SK-N-SH (cell line): ENCODE measurements around the gene PKM. TPM values are rescaled to one million over a fixed set of nuclear protein-coding genes. Genes with fewer than 3 reads are reported as not detected.

Source experiments
- CTCF ChIA-PET: fragments of 300-600, 350-600 bp; formaldehyde crosslinking; extraction: SDS; loops from one replicate; lab custom pipeline; 2021; lab: Yijun Ruan, JAX
- POLR2A ChIA-PET: fragments of 350-600 bp; sonication (Branson Sonifier 250); formaldehyde crosslinking; extraction: SDS; loops from one replicate; lab custom pipeline; 2020; ENCODE audit warnings: antibody characterized with exemption, inconsistent platforms; lab: Yijun Ruan, JAX
- DNase-seq: peaks from one replicate; pipeline ENCODE4 v3.0.0; 2012
- H2AFZ ChIP-seq: fragments of 200-600 bp; sonication (generic); 2 replicates; pipeline ENCODE4 v1.8.1; 2016; ENCODE audit warnings: antibody characterized with exemption, mild to moderate bottlenecking, low read depth
- H3F3A ChIP-seq: fragments of 200-600 bp; sonication (generic); replicated peaks from 2 replicates; pipeline ENCODE3; 2016; ENCODE audit warnings: antibody characterized with exemption, mild to moderate bottlenecking; ENCODE audit not compliant: insufficient read depth
- H3K27ac ChIP-seq, 2 experiments: fragments of 200-500 bp in 1 of 2; fragments of 200-600 bp in 1 of 2; sonication (Bioruptor generic) in 1 of 2; sonication (generic), shearing (Covaris generic) in 1 of 2; 2 replicates each; pipeline versions ENCODE4 v1.5.1 to v1.6.1; 2014 to 2016; ENCODE audit warnings: low read depth in 2 of 2, inconsistent platforms in 1 of 2, low read length in 1 of 2, mild to moderate bottlenecking in 1 of 2, mixed read lengths in 1 of 2
- H3K27me3 ChIP-seq: fragments of 200-600 bp; sonication (generic), shearing (Covaris generic); 2 replicates; pipeline ENCODE4 v1.6.1; 2016; ENCODE audit warnings: mixed run types; ENCODE audit not compliant: insufficient read depth
- H3K36me3 ChIP-seq, 2 experiments: fragments of 200-500 bp in 1 of 2; fragments of 200-600 bp in 1 of 2; sonication (Bioruptor generic) in 1 of 2; sonication (generic) in 1 of 2; replicated peaks in 1 of 2; 2 replicates each; pipeline versions ENCODE3 to v1.5.1; 2014 to 2016; ENCODE audit warnings: low read length in 1 of 2, mild to moderate bottlenecking in 1 of 2; ENCODE audit not compliant: insufficient read depth in 2 of 2, control insufficient read depth in 1 of 2
- H3K4me1 ChIP-seq, 2 experiments: fragments of 200-500 bp in 1 of 2; fragments of 200-600 bp in 1 of 2; sonication (Bioruptor generic) in 1 of 2; sonication (generic), shearing (Covaris generic) in 1 of 2; 2 replicates each; pipeline versions ENCODE4 v1.5.1 to v1.6.1; 2014 to 2016; ENCODE audit warnings: low read depth in 1 of 2, low read length in 1 of 2, mixed run types in 1 of 2; ENCODE audit not compliant: insufficient read depth in 2 of 2, control insufficient read depth in 1 of 2
- H3K4me2 ChIP-seq: fragments of 200-600 bp; sonication (generic), shearing (Covaris generic); 2 replicates; pipeline ENCODE4 v1.6.1; 2017; ENCODE audit warnings: mixed run types
- H3K4me3 ChIP-seq, 2 experiments: fragments of 200-500 bp in 1 of 2; fragments of 200-600 bp in 1 of 2; sonication (Bioruptor generic) in 1 of 2; sonication (generic), shearing (Covaris generic) in 1 of 2; 2 replicates each; pipeline versions ENCODE4 v1.5.1 to v1.8.1; 2014 to 2016; ENCODE audit warnings: low read depth in 2 of 2, inconsistent platforms in 1 of 2, low read length in 1 of 2, mild to moderate bottlenecking in 1 of 2, mixed read lengths in 1 of 2, moderate library complexity in 1 of 2
- H3K79me2 ChIP-seq: fragments of 200-600 bp; sonication (generic); 2 replicates; pipeline ENCODE4 v1.8.1; 2017; ENCODE audit warnings: mild to moderate bottlenecking; ENCODE audit not compliant: insufficient read depth
- H3K9ac ChIP-seq: fragments of 200-600 bp; sonication (generic); 2 replicates; pipeline ENCODE4 v1.6.1; 2017; ENCODE audit warnings: mixed run types
- H3K9me2 ChIP-seq: fragments of 200-600 bp; sonication (generic); 2 replicates; pipeline ENCODE4 v1.6.1; 2017; ENCODE audit warnings: mixed run types
- H3K9me3 ChIP-seq: fragments of 200-600 bp; sonication (generic); 2 replicates; pipeline ENCODE4 v1.6.1; 2017; ENCODE audit warnings: mixed run types, mild to moderate bottlenecking, moderate library complexity
- H4K20me1 ChIP-seq: fragments of 200-600 bp; sonication (generic); 2 replicates; pipeline ENCODE4 v1.6.1; 2017; ENCODE audit warnings: mild to moderate bottlenecking, mixed run types; ENCODE audit not compliant: insufficient read depth
- CHD2 ChIP-seq: fragments of 150-350 bp; IDR thresholded peaks from 2 replicates; pipeline ENCODE4 v1.6.1; 2018; ENCODE audit warnings: low read length; ENCODE audit not compliant: partially characterized antibody
- EP300 ChIP-seq, 2 experiments: IDR thresholded peaks; 2 replicates each; pipeline versions ENCODE4 v1.4.0 to v1.6.1; 2012; ENCODE audit warnings: borderline replicate concordance in 1 of 2, low read depth in 1 of 2, low read length in 1 of 2
- EZH2phosphoT487 ChIP-seq: fragments of 200-600 bp; sonication (generic); IDR thresholded peaks from 2 replicates; pipeline ENCODE4 v1.6.1; 2017; ENCODE audit warnings: low read depth, mixed run types, mild to moderate bottlenecking, antibody characterized with exemption, moderate library complexity, borderline replicate concordance
- FOXJ3 ChIP-seq: sonication (generic); formaldehyde crosslinking; IDR thresholded peaks from 2 replicates; pipeline ENCODE4 v1.5.1; 2020; ENCODE audit warnings: mild to moderate bottlenecking, missing genetic modification reagents
- GABPA ChIP-seq: IDR thresholded peaks from 2 replicates; pipeline ENCODE4 v1.4.0; 2012; ENCODE audit warnings: low read depth, mild to moderate bottlenecking
- NFIC ChIP-seq: IDR thresholded peaks from 2 replicates; pipeline ENCODE4 v1.4.0; 2012; ENCODE audit warnings: borderline replicate concordance
- RAD21 ChIP-seq: IDR thresholded peaks from 2 replicates; pipeline ENCODE4 v1.6.1; 2012; ENCODE audit warnings: mild to moderate bottlenecking, low read length
- RFX5 ChIP-seq: IDR thresholded peaks from 2 replicates; pipeline ENCODE4 v1.6.1; 2012; ENCODE audit warnings: mild to moderate bottlenecking, improper control_type of control experiment, low read length
- RXRA ChIP-seq: IDR thresholded peaks from 2 replicates; pipeline ENCODE4 v1.4.0; 2012; ENCODE audit warnings: low read depth, mild to moderate bottlenecking, borderline replicate concordance
- SIN3A ChIP-seq: IDR thresholded peaks from 2 replicates; pipeline ENCODE4 v1.6.1; 2012; ENCODE audit warnings: low read depth, mild to moderate bottlenecking, low read length, moderate library complexity, borderline replicate concordance
- SMC3 ChIP-seq: IDR thresholded peaks from 2 replicates; pipeline ENCODE4 v1.6.1; 2012; ENCODE audit warnings: low read depth, low read length, improper control_type of control experiment
- TCF12 ChIP-seq: IDR thresholded peaks from 2 replicates; pipeline ENCODE4 v1.4.0; 2012
- YY1 ChIP-seq: IDR thresholded peaks from 2 replicates; pipeline ENCODE4 v1.4.0; 2012; ENCODE audit warnings: low read depth, mild to moderate bottlenecking
- WGBS: methylation state at CpG from one replicate; pipeline ENCODE4 v1.1.6; 2017; ENCODE audit warnings: low lambda C conversion rate; 5-methylcytosine and 5-hydroxymethylcytosine counted together
- polyA plus RNA-seq, 3 experiments: library from polyadenylated mRNA; depleted of rRNA; stranded (reverse); fragments of >200 nt; gene quantifications; 2 replicates each; pipeline ENCODE4 v1.2.3, GENCODE V29; 2012
- TF ChIP-seq, protein P1 (sequence below): IDR thresholded peaks from 2 replicates; pipeline ENCODE4 v1.6.1; 2012; ENCODE audit warnings: mild to moderate bottlenecking, low read depth, low read length, moderate library complexity
- TF ChIP-seq, protein P2 (sequence below): fragments of 150-350 bp; IDR thresholded peaks from 2 replicates; pipeline ENCODE4 v1.6.1; 2017; ENCODE audit warnings: antibody characterized with exemption, low read length, low read depth, borderline replicate concordance
- TF ChIP-seq, protein P3 (sequence below): IDR thresholded peaks from 2 replicates; pipeline ENCODE4 v1.4.0; 2012; ENCODE audit warnings: low read depth, borderline replicate concordance
- TF ChIP-seq, protein P4 (sequence below): IDR thresholded peaks from 2 replicates; pipeline ENCODE4 v1.4.0; 2012; ENCODE audit warnings: low read depth
- TF ChIP-seq, protein P5 (sequence below): fragments of 200-600 bp; sonication (generic); IDR thresholded peaks from 2 replicates; pipeline ENCODE4 v1.6.1; 2017; ENCODE audit warnings: antibody characterized with exemption, mild to moderate bottlenecking, moderate library complexity

Gene PKM
- polyA plus RNA-seq, 1 of the 3 experiments (the other 2 are of a cell fraction): 1,453 TPM

DNA sequence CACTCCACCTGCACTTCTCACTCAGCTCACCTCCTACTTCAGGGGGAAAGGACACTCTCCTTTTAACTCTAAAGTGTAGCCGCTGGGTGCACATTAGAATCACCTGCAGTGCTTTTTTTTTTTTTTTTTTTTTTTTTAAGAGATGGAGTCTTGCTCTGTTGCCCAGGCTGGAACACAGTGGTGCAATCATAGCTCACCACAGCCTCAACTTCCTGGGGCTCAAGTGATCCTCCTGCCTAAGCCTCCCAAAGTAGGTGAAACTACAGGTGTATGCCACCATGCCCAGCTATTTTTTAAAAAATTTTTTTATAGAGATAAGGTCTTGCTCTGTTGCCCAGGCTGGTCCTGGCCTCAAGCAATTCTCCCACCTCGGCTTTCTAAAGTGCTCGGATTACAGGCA lies 54.2 kb downstream of the PKM start:
- H3K4me1 ChIP-seq: peaks cover 0 to 5% of the 10 kb centered on the region in 2 experiments; a peak in 1 of 4 replicates
- no peaks in the 10 kb centered on the region for H3K9me2 ChIP-seq
- POLR2A ChIA-PET: no interaction called here
- H3K9me3 ChIP-seq: no peaks in the 10 kb centered on the region
- H3K4me3 ChIP-seq: no peak overlapping the region
- H3K9ac ChIP-seq: no peak overlapping the region
- H3K27me3 ChIP-seq: no peaks in the 10 kb centered on the region
- no peaks in the 10 kb centered on the region for H4K20me1 ChIP-seq
- WGBS: 72% methylated on average over 3 of the region's 3 CpGs
- no peaks in the 10 kb centered on the region for H3K79me2 ChIP-seq
- H3K36me3 ChIP-seq: no peaks in the 10 kb centered on the region
- TF ChIP-seq RXRA: no peak
- TF ChIP-seq, protein P1, sequence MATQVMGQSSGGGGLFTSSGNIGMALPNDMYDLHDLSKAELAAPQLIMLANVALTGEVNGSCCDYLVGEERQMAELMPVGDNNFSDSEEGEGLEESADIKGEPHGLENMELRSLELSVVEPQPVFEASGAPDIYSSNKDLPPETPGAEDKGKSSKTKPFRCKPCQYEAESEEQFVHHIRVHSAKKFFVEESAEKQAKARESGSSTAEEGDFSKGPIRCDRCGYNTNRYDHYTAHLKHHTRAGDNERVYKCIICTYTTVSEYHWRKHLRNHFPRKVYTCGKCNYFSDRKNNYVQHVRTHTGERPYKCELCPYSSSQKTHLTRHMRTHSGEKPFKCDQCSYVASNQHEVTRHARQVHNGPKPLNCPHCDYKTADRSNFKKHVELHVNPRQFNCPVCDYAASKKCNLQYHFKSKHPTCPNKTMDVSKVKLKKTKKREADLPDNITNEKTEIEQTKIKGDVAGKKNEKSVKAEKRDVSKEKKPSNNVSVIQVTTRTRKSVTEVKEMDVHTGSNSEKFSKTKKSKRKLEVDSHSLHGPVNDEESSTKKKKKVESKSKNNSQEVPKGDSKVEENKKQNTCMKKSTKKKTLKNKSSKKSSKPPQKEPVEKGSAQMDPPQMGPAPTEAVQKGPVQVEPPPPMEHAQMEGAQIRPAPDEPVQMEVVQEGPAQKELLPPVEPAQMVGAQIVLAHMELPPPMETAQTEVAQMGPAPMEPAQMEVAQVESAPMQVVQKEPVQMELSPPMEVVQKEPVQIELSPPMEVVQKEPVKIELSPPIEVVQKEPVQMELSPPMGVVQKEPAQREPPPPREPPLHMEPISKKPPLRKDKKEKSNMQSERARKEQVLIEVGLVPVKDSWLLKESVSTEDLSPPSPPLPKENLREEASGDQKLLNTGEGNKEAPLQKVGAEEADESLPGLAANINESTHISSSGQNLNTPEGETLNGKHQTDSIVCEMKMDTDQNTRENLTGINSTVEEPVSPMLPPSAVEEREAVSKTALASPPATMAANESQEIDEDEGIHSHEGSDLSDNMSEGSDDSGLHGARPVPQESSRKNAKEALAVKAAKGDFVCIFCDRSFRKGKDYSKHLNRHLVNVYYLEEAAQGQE: no peak
- TF ChIP-seq NFIC: no peak
- no peak for TF ChIP-seq YY1
- no peak for TF ChIP-seq EZH2phosphoT487
- no peak for TF ChIP-seq EP300 (IDR thresholded peaks at IDR 0.05; ENCODE audit: borderline replicate concordance in 1 of 2, low read depth in 1 of 2, low read length in 1 of 2)
- no peak for TF ChIP-seq RFX5
- TF ChIP-seq, protein P2, sequence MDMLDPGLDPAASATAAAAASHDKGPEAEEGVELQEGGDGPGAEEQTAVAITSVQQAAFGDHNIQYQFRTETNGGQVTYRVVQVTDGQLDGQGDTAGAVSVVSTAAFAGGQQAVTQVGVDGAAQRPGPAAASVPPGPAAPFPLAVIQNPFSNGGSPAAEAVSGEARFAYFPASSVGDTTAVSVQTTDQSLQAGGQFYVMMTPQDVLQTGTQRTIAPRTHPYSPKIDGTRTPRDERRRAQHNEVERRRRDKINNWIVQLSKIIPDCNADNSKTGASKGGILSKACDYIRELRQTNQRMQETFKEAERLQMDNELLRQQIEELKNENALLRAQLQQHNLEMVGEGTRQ: no peak
- no peak for TF ChIP-seq RAD21
- TF ChIP-seq, all 33 proteins: peak for 0
- CTCF ChIA-PET: interaction anchor here (0.7 to 1.6 kb wide), 3 partner anchors 20 to 27 kb away, joined by 3 to 8 read pairs (median 4); no protein-coding TSS in a partner anchor
- Histone ChIP-seq H3F3A (no peaks in the 10 kb centered on the region), H3K4me2 (no peak overlapping the region), H2AFZ (no peak overlapping the region), H3K27ac (no peak overlapping the region)
- DNase-seq: no peak

DNA sequence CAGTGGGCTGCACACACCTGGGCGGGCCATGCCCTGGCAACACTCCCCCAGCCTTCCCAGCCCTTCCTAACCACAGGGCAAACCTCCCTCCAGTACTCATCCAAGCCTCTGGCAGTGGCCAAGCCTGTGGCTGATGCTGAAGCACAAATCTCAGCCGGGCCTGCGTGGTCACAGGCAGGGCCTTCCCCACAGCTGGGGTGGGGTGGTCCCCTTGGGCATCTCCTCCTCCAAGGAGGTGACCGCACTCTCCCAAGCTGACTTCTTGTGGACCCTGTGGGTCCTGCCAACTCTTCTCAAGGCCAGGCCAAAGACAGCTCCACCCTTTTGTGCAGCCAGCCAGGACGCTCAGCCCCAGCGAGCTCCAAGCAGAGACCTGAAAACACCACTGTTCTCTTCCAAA lies 54.8 kb downstream of the PKM start:
- no peak overlapping the region for H2AFZ ChIP-seq
- POLR2A ChIA-PET: no interaction called here

More for the DNA sequence above, 54.8 kb downstream of the PKM start:
- Histone ChIP-seq H3F3A (no peaks in the 10 kb centered on the region), H3K9me3 (no peaks in the 10 kb centered on the region), H3K36me3 (no peaks in the 10 kb centered on the region), H3K4me3 (no peak overlapping the region), H3K27ac (no peak overlapping the region), H3K4me1 (peaks cover 0 to 5% of the 10 kb centered on the region in 2 experiments; a peak in 1 of 4 replicates), H3K9me2 (no peaks in the 10 kb centered on the region), H4K20me1 (no peaks in the 10 kb centered on the region), H3K4me2 (no peak overlapping the region), H3K27me3 (no peaks in the 10 kb centered on the region), H3K9ac (no peak overlapping the region), H3K79me2 (no peaks in the 10 kb centered on the region)
- CTCF ChIA-PET: interaction anchor here (0.6 to 1.6 kb wide), 3 partner anchors 20 to 421 kb away, joined by 3 to 8 read pairs (median 4); no protein-coding TSS in a partner anchor
- DNase-seq: no peak
- WGBS: 90% methylated on average over 4 of the region's 6 CpGs
- TF ChIP-seq, protein P3, sequence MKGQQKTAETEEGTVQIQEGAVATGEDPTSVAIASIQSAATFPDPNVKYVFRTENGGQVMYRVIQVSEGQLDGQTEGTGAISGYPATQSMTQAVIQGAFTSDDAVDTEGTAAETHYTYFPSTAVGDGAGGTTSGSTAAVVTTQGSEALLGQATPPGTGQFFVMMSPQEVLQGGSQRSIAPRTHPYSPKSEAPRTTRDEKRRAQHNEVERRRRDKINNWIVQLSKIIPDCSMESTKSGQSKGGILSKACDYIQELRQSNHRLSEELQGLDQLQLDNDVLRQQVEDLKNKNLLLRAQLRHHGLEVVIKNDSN: no peak
- TF ChIP-seq SMC3 (no peak), TCF12 (no peak), YY1 (no peak), GABPA (no peak), RAD21 (no peak), FOXJ3 (CRISPR knock-in tag) (no peak), CHD2 (no peak), SIN3A (no peak)
- TF ChIP-seq, protein P2: no peak
- TF ChIP-seq, protein P4, sequence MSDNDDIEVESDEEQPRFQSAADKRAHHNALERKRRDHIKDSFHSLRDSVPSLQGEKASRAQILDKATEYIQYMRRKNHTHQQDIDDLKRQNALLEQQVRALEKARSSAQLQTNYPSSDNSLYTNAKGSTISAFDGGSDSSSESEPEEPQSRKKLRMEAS: no peak
- TF ChIP-seq, protein P5, sequence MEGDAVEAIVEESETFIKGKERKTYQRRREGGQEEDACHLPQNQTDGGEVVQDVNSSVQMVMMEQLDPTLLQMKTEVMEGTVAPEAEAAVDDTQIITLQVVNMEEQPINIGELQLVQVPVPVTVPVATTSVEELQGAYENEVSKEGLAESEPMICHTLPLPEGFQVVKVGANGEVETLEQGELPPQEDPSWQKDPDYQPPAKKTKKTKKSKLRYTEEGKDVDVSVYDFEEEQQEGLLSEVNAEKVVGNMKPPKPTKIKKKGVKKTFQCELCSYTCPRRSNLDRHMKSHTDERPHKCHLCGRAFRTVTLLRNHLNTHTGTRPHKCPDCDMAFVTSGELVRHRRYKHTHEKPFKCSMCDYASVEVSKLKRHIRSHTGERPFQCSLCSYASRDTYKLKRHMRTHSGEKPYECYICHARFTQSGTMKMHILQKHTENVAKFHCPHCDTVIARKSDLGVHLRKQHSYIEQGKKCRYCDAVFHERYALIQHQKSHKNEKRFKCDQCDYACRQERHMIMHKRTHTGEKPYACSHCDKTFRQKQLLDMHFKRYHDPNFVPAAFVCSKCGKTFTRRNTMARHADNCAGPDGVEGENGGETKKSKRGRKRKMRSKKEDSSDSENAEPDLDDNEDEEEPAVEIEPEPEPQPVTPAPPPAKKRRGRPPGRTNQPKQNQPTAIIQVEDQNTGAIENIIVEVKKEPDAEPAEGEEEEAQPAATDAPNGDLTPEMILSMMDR: no peak
